GM18507 (cell line): Measurements from ENCODE around the gene AK5.
"Not testable (repeated sequence)": the region's sequence is repeated elsewhere in the genome, so short reads cannot be mapped to it uniquely, and the experiment has no call there.

Experiments
- DNase-seq: peaks from one replicate; pipeline ENCODE4 v3.0.0; 2011; ENCODE audit warnings: low read depth; ENCODE audit not compliant: insufficient read length; ENCODE audit errors: extremely low spot score
- FAIRE-seq: peaks from 2 replicates; lab custom pipeline; 2011; peaks lifted over from hg19 to GRCh38; lab: Jason Lieb, UNC

The AK5 gene

GRCh38 chr1:77416692-77417450 lies 135.1 kb downstream of the AK5 start:
- DNase-seq = no peak
- peak; percentile 68 for FAIRE-seq

GRCh38 chr1:77418055-77418454 lies 136.2 kb downstream of the AK5 start:
- not testable (repeated sequence) for DNase-seq, FAIRE-seq

GRCh38 chr1:77421504-77422233 lies 139.8 kb downstream of the AK5 start:
- no peak for DNase-seq
- no peak for FAIRE-seq

DNA sequence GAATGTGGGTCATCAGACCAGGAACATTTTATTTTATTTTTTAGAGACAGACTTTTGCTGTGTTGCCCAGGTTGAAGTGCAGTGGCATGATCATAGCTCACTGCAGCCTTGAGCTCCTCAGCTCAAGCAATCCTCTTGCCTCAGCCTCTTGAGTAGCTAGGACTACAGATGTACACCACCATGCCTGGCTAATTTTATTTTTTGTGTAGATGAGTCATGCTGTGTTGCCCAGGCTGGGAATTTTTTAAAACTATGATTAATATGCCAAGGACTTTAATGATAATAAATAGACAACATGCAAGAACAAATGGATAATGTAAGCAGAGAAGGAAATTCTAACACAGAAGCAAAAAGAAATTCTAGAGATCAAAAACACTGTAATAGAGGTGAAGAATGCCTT lies 142.4 kb downstream of the AK5 start:
- no peak for DNase-seq

DNA sequence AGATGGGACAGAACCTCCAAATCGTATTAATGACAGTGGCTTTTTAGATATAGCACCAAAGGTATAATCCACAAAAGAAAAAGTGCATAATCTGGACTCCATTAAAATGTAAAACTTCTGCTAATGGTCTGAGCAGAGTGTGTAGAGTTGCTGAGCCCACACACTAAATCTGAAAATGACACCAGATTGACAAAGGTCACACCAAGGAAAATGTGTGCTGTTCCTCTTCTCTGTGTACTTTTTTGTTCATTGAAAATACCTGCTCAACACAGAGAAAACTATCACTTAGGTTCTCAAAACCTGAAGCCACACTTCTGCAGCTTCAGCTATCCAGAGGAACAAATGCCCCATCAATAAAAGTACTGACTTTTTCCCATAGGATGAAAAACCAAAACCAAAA lies 146.2 kb downstream of the AK5 start:
- DNase-seq (no peak), FAIRE-seq (no peak)

More for the DNA sequence above, 142.4 kb downstream of the AK5 start:
- FAIRE-seq = no peak

DNA sequence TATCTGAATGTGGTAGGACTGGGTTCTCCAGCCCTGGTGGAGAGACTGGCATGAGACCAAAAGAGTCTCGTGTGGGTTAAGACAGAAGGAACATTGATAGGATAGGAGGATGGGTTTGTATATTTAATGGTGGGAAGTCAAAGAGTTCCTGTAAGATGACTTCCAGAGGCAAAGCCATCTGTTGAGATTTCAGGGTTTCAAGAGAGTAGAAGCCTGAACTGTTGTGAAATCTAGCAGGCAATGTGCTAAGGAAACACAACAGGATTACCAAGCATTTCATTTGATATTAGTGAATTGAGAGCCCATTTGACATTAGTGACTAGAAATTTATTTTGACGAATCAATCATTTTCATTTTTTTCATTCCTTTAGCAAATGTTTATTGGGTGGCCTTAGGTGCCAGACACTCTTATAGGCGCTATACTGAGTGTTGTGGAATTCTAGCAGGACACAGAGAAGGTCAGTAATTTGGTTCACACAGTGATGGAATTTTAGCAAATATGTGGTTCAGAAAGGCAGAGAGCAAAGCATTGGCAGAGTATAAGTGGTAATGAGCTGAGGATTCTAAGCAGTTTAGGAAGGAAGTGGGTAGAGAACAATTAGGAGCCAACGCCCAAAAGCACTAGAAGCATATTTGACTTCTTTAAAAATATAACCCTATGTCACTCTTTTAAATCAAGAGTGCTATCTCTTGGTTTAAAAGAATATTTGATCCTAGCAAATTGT lies 149.3 kb downstream of the AK5 start:
- DNase-seq (no peak), FAIRE-seq (no peak)

DNA sequence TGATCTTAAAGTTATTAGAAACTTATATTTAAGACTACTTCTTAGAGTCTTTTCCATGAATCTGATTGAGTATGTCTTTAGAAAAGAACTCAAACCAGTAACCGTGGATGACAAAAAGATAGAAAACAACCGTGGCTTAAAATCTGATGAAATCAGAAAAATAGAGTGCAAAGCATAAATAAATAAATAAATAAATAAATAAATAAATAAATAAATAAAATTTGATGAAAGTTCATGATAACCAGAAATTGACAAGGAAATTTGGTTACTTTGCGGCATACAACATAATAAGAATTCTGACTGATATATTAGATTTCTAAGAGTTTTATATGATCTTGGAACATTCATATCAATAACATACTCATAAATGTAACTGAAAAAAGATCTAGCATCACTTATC lies 152.1 kb downstream of the AK5 start:
- DNase-seq = no peak
- no peak for FAIRE-seq

DNA sequence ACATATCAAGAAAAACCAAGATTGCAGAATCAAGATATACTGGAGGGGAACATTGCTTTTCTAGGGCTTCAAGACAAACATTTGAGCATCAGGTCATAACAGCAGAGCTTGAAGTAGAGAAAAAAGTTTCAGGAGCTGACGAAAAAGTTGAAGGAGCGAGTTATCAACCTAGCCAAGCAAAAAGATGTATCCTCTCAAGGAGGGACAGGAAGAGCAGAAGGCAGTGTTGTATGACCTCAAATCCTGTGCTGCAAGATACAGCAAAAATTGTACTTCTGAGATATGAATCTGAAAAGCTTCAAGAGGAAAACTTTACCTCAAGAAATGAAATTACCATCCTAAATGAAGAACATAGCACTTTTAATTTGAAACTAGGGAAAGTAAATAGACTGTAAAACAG lies 153.1 kb downstream of the AK5 start:
- FAIRE-seq (no peak), DNase-seq (no peak)

GRCh38 chr1:77438236-77438913 lies 156.6 kb downstream of the AK5 start:
- FAIRE-seq (no peak), DNase-seq (no peak)

DNA sequence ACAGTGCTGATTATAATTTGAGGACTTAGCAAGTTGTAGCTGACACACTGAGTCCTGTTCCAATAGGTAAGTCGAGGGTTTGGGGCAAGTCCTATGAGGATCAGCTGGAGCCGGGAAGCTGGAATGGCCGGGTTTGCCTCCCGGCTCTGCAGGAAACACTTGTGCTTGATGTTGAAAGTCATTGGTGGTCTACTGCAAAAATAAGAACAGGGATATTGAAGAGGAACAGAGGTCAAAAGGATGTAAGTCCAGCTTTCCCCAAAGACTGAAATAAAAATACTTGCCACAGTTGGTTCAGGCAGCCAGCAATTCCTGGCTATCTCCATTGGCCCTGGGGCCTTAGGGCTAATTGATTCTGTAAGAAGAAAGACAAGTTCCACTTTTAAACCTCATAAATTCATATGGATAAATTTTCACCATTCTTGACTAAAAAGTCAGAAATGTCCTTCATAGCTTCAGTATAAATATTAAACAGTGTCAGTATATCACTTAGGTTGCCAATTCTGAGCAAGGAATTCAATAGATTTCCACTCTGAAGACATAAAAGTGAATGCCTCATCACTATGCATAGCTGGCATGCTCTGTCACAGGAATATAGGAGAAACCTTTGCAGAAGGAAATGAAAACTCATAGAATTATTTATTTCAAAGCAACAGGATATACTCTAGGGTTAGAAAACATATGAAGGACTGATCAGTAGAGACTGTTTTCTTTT lies 165.2 kb downstream of the AK5 start:
- DNase-seq (no peak), FAIRE-seq (no peak)

GRCh38 chr1:77447669-77448068 lies 165.8 kb downstream of the AK5 start:
- no peak for FAIRE-seq
- DNase-seq = no peak

DNA sequence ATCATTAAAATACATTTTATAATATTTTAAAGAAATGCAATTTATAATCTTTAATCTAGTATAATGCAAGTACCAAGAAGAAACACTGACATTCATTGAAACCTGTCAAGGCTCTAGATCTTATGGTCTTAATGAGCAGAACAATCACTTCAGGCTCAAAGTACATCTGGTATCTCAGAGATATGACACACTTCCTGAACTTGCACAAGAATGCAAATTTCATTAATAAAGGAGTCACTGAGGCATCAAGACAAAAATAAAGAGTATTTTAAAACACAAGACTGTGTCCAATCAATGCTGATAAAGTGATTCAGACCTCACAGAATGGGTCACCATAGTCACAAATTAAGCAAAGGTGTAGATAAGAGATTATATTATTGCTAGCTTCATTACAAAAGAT lies 178.1 kb downstream of the AK5 start:
- FAIRE-seq (no peak), DNase-seq (no peak)

- FAIRE-seq = no peak
These were observed 179.9 kb downstream of the AK5 start for GRCh38 chr1:77461691-77462090.

GRCh38 chr1:77463216-77463615 lies 181.4 kb downstream of the AK5 start:
- FAIRE-seq (no peak), DNase-seq (no peak)

More at GRCh38 chr1:77461691-77462090, 179.9 kb downstream of the AK5 start:
- DNase-seq = no peak

- no peak for FAIRE-seq
- no peak for DNase-seq
These were observed 183.3 kb downstream of the AK5 start for GRCh38 chr1:77465139-77465538.

DNA sequence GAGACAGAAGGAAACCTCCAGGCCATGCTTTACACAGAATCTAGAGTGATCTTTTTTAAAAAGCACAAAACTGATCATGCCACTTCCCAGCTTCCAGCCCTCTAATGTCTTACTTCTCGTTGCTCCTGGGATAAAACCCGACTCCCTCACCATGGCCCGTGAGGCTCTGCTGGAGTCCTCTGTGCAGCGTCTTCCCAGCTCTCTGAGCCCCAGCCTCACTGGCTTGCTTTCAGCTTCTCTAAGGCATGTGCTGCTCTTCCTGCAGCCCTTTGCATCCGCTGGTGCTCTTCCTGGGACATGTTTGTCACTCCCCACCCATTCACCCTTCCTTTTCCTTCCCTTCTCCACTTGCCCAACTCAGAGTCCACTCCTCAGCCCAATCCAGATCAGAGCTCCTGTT lies 184.1 kb downstream of the AK5 start:
- FAIRE-seq (no peak), DNase-seq (no peak)

- DNase-seq = no peak
- no peak for FAIRE-seq
These were observed 185.3 kb downstream of the AK5 start for GRCh38 chr1:77467021-77467595.

DNA sequence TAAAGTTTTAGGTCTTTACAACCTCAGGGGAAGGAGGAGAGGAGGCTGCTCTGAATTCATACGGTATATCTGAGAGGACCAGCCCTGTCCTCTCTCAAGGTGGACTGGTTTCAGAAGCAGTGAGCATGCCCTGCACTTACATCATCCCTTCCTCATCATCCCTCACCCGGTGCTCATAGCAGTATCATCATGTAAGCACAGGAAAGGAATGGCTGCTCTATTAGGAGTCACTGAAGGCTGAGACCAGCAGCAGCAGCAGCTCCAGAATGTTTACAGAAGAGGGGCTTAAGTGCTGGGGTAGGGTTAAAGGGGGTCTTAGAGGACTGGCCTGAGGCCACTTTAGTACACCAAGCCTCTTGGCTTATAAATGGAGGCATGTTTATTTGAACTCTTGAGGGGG lies 185.9 kb downstream of the AK5 start:
- FAIRE-seq (no peak), DNase-seq (no peak)
